Testis (tissue), 3 donors: ENCODE results near the gene EPC1. TPM values are rescaled to one million over a fixed set of nuclear protein-coding genes. Genes with fewer than 3 reads are reported as not detected.

Experiments
- DNase-seq: peaks from one replicate; pipeline ENCODE4 v3.0.0-alpha.2; 2019
- H3K27ac ChIP-seq, 2 donors: fragments of 200-600 bp; sonication (generic); one replicate each; pipeline ENCODE4 v1.5.1; 2019
- H3K27me3 ChIP-seq: fragments of 200-600 bp; sonication (generic); one replicate; pipeline ENCODE4 v1.5.1; 2019
- H3K36me3 ChIP-seq: fragments of 200-600 bp; sonication (generic); one replicate; pipeline ENCODE4 v1.5.1; 2017; ENCODE audit warnings: low read depth; ENCODE audit errors: missing control alignments
- H3K4me1 ChIP-seq: fragments of 200-600 bp; sonication (generic); one replicate; pipeline ENCODE4 v1.5.1; 2019
- H3K4me3 ChIP-seq, 2 donors: fragments of 200-600 bp; sonication (generic); one replicate each; pipeline ENCODE4 v1.5.1; 2017 to 2019
- H3K9me3 ChIP-seq: fragments of 200-600 bp; sonication (generic); one replicate; pipeline ENCODE4 v1.5.1; 2017
- CTCF ChIP-seq, 3 experiments: fragments of 450-650 bp in 2 of 3; fragments of 200-600 bp in 1 of 3; sonication (generic) in 1 of 3; IDR thresholded peaks; one replicate each; pipeline ENCODE4 v1.5.1; 2016 to 2019; ENCODE audit warnings: antibody characterized with exemption in 3 of 3, mild to moderate bottlenecking in 2 of 3, moderate library complexity in 1 of 3
- POLR2A ChIP-seq: fragments of 450-650 bp; IDR thresholded peaks from one replicate; pipeline ENCODE4 v1.6.1; 2017; ENCODE audit warnings: antibody characterized with exemption, mild to moderate bottlenecking, moderate library complexity
- WGBS, 2 donors: methylation state at CpG; one replicate each; pipeline ENCODE4 v1.1.5; 2018; 5-methylcytosine and 5-hydroxymethylcytosine counted together
- intact Hi-C: fragments of 100-400 bp; cut with DNase I; formaldehyde crosslinking; loops from one replicate; pipeline ENCODE4 v1.15.1; 2023; ENCODE audit warnings: low total_unique reads
- polyA plus RNA-seq: library from polyadenylated mRNA; stranded (reverse); fragments of 350-450 nt; fragmentation: Illumina TruSeq; extraction: RNeasy Lipid Tissue Mini Kit (QIAGEN cat#74804); gene quantifications from one replicate; pipeline ENCODE4 v1.2.3, GENCODE V29; 2014; ENCODE audit warnings: low read depth, low replicate concordance; ENCODE audit not compliant: insufficient read depth
- total RNA-seq, 2 donors: library from RNA; depleted of rRNA; stranded (reverse); fragments of >200 nt; gene quantifications; one replicate each; pipeline ENCODE4 v1.2.3, GENCODE V29; 2016

EPC1 gene
- total and polyA plus RNA-seq, 3 donors from 2014 or later, result 34.8 to 65.8 (median 65.4) TPM

- no peak for DNase-seq
- WGBS, 2 donors, result 74 to 75% methylated on average over 3 of the region's 3 CpGs
- TF ChIP-seq CTCF (IDR thresholded peaks at IDR 0.05) (no peak), POLR2A (no peak)
- Histone ChIP-seq H3K27me3 (no peaks in the 10 kb centered on the region), H3K9me3 (no peaks in the 10 kb centered on the region), H3K27ac (no peak overlapping the region), H3K4me3 (no peak overlapping the region), H3K36me3 (no peaks in the 10 kb centered on the region), H3K4me1 (peaks cover 3% of the 10 kb centered on the region)
- intact Hi-C loops, result no loop called here
Observed at GRCh38 chr10:32315424-32315823, 31.5 kb downstream of the EPC1 start.

GRCh38 chr10:32314588-32314987 lies 32.4 kb downstream of the EPC1 start:
- no peak for DNase-seq
- intact Hi-C loops, result no loop called here
- no peaks in the 10 kb centered on the region for H3K9me3 ChIP-seq
- no peak overlapping the region for H3K27ac ChIP-seq
- TF ChIP-seq POLR2A (no peak), CTCF (IDR thresholded peaks at IDR 0.05) (no peak)
- no peak overlapping the region for H3K4me3 ChIP-seq
- H3K27me3 ChIP-seq, result no peaks in the 10 kb centered on the region
- WGBS, 2 donors, result 79 to 80% methylated on average over 2 of the region's 2 CpGs
- peaks cover 3% of the 10 kb centered on the region for H3K4me1 ChIP-seq
- no peaks in the 10 kb centered on the region for H3K36me3 ChIP-seq

GRCh38 chr10:32308027-32308603 lies 38.8 kb downstream of the EPC1 start:
- no peaks in the 10 kb centered on the region for H3K9me3 ChIP-seq
- peaks cover 5% of the 10 kb centered on the region for H3K4me1 ChIP-seq
- TF ChIP-seq CTCF (IDR thresholded peaks at IDR 0.05) (no peak), POLR2A (no peak)
- no peaks in the 10 kb centered on the region for H3K36me3 ChIP-seq
- DNase-seq, result no peak
- 89 to 97% methylated on average over 7 of the region's 7 CpGs for WGBS, 2 donors
- no peaks in the 10 kb centered on the region for H3K27me3 ChIP-seq
- H3K4me3 ChIP-seq, result no peak overlapping the region
- H3K27ac ChIP-seq, result no peak overlapping the region
- intact Hi-C loops, result no loop called here

- WGBS, 2 donors, result 71 to 77% methylated on average over 3 of the region's 3 CpGs
- Histone ChIP-seq H3K27ac (no peak overlapping the region), H3K4me3 (no peak overlapping the region), H3K9me3 (no peaks in the 10 kb centered on the region), H3K27me3 (no peaks in the 10 kb centered on the region), H3K36me3 (no peaks in the 10 kb centered on the region), H3K4me1 (peaks cover 5% of the 10 kb centered on the region)
- no peak for DNase-seq
- TF ChIP-seq POLR2A (no peak), CTCF (IDR thresholded peaks at IDR 0.05) (no peak)
- intact Hi-C loops, result no loop called here
Observed at GRCh38 chr10:32307609-32308008, 39.3 kb downstream of the EPC1 start.

- 89 to 92% methylated on average over 7 of the region's 7 CpGs for WGBS, 2 donors
- intact Hi-C loops, result no loop called here
- DNase-seq, result no peak
- Histone ChIP-seq H3K9me3 (no peaks in the 10 kb centered on the region), H3K36me3 (no peaks in the 10 kb centered on the region), H3K4me1 (no peaks in the 10 kb centered on the region), H3K27ac (no peak overlapping the region), H3K4me3 (no peak overlapping the region), H3K27me3 (no peaks in the 10 kb centered on the region)
- TF ChIP-seq CTCF (IDR thresholded peaks at IDR 0.05) (no peak), POLR2A (no peak)
Observed at GRCh38 chr10:32299354-32299980, 47.5 kb downstream of the EPC1 start.
